Calu3 (cell line): Measurements from ENCODE around the gene SMIM41. TPM values are rescaled to one million over a fixed set of nuclear protein-coding genes. Genes with fewer than 3 reads are reported as not detected.
A peak's percentile ranks its signal among the peaks of the same experiment; 100 is the strongest.

Experiments
- BruUV-seq: library from RNA; stranded (reverse); fragments of 400-500 nt; replicated peaks from 2 replicates; lab custom pipeline; 2021; lab: Mats Ljungman, UMichigan
- CTCF ChIA-PET: fragments of 300-600 bp; sonication (Branson Sonifier 250); formaldehyde crosslinking; loops from one replicate; lab custom pipeline; 2022; ENCODE audit warnings: antibody characterized with exemption; lab: Charles Lee
- DNase-seq: peaks from one replicate; pipeline ENCODE4 v3.0.0; 2022
- H3K27ac Mint-ChIP-seq: one replicate; pipeline ENCODE4 v1.8.0; 2022; ENCODE audit warnings: mixed read lengths; ENCODE audit not compliant: unreplicated experiment
- H3K27me3 Mint-ChIP-seq: one replicate; pipeline ENCODE4 v1.8.0; 2022; ENCODE audit warnings: mixed read lengths; ENCODE audit not compliant: unreplicated experiment
- H3K36me3 Mint-ChIP-seq: one replicate; pipeline ENCODE4 v1.8.0; 2022; ENCODE audit warnings: mild to moderate bottlenecking, moderate library complexity, mixed read lengths; ENCODE audit not compliant: insufficient read depth, unreplicated experiment
- H3K4me1 Mint-ChIP-seq: one replicate; pipeline ENCODE4 v1.8.0; 2022; ENCODE audit warnings: mild to moderate bottlenecking, low read depth, mixed read lengths; ENCODE audit not compliant: unreplicated experiment
- H3K4me3 Mint-ChIP-seq: one replicate; pipeline ENCODE4 v1.8.0; 2022; ENCODE audit warnings: mild to moderate bottlenecking, low read depth, moderate library complexity, mixed read lengths; ENCODE audit not compliant: unreplicated experiment
- H3K9me3 Mint-ChIP-seq: one replicate; pipeline ENCODE4 v1.8.0; 2022; ENCODE audit warnings: low read depth, mixed read lengths; ENCODE audit not compliant: unreplicated experiment
- CTCF ChIP-seq: fragments of 200-600 bp; IDR thresholded peaks from one replicate; pipeline ENCODE4 v1.8.0; 2022; ENCODE audit warnings: antibody characterized with exemption; ENCODE audit not compliant: unreplicated experiment
- intact Hi-C: fragments of 100-400 bp; cut with micrococcal nuclease; formaldehyde crosslinking; loops from one replicate; pipeline ENCODE4 v1.10.0; 2022; ENCODE audit not compliant: unreplicated experiment
- total RNA-seq: library from RNA; stranded (reverse); gene quantifications from 2 replicates; pipeline ENCODE4 v1.2.3, GENCODE V29; 2022

SMIM41 gene
- total RNA-seq, 1 experiment from 2014 or later: not detected

- H3K36me3 Mint-ChIP-seq: peaks cover 37% of the 10 kb centered on the region
- peak; percentile 58 for DNase-seq
- no peaks in the 10 kb centered on the region for H3K9me3 Mint-ChIP-seq
- H3K4me1 Mint-ChIP-seq: peaks cover 6% of the 10 kb centered on the region
- BruUV-seq: no TSS peak
- no peak for TF ChIP-seq CTCF
- CTCF ChIA-PET: interaction anchor here (0.5 to 1.2 kb wide), 3 partner anchors 45 to 796 kb away, joined by 3 to 6 read pairs (median 4); no protein-coding TSS in a partner anchor
- intact Hi-C loops: no loop called here
- H3K4me3 Mint-ChIP-seq: peak overlapping the region; percentile 74
- no peaks in the 10 kb centered on the region for H3K27me3 Mint-ChIP-seq
- peak overlapping the region; percentile 58 for H3K27ac Mint-ChIP-seq
Measured at GRCh38 chr12:52037248-52037861, 42.1 kb upstream of the SMIM41 start.

GRCh38 chr12:52038447-52038846 is 41.1 kb upstream of the SMIM41 start:
- H3K9me3 Mint-ChIP-seq: no peaks in the 10 kb centered on the region
- intact Hi-C loops: no loop called here
- peak overlapping the region; percentile 74 for H3K4me3 Mint-ChIP-seq
- CTCF ChIA-PET: interaction anchor here (1.0 kb wide), 1 partner anchor 13 kb away, joined by 3 read pairs; the partner anchor contains the start of gene NR4A1
- no peak for DNase-seq
- BruUV-seq: TSS peak; percentile 76
- no peaks in the 10 kb centered on the region for H3K4me1 Mint-ChIP-seq
- TF ChIP-seq CTCF: no peak
- peaks cover 29% of the 10 kb centered on the region for H3K36me3 Mint-ChIP-seq
- H3K27ac Mint-ChIP-seq: no peak overlapping the region
- H3K27me3 Mint-ChIP-seq: no peaks in the 10 kb centered on the region

GRCh38 chr12:52041035-52041434 is 38.5 kb upstream of the SMIM41 start:
- no peak for TF ChIP-seq CTCF
- intact Hi-C loops: no loop called here
- Mint-ChIP-seq H3K9me3 (no peaks in the 10 kb centered on the region), H3K27ac (no peak overlapping the region), H3K27me3 (no peaks in the 10 kb centered on the region), H3K4me3 (no peak overlapping the region), H3K36me3 (peaks cover 38% of the 10 kb centered on the region), H3K4me1 (no peaks in the 10 kb centered on the region)
- BruUV-seq: no TSS peak
- CTCF ChIA-PET: no interaction called here
- no peak for DNase-seq

GRCh38 chr12:52041695-52042123 is 37.8 kb upstream of the SMIM41 start:
- H3K4me3 Mint-ChIP-seq: no peak overlapping the region
- peaks cover 38% of the 10 kb centered on the region for H3K36me3 Mint-ChIP-seq
- H3K9me3 Mint-ChIP-seq: no peaks in the 10 kb centered on the region
- no TSS peak for BruUV-seq
- no peaks in the 10 kb centered on the region for H3K27me3 Mint-ChIP-seq
- no peak overlapping the region for H3K27ac Mint-ChIP-seq
- TF ChIP-seq CTCF: no peak
- CTCF ChIA-PET: no interaction called here
- no peak for DNase-seq
- intact Hi-C loops: no loop called here
- no peaks in the 10 kb centered on the region for H3K4me1 Mint-ChIP-seq
